HUES48 (cell line): Measurements from ENCODE around the gene CD86.
"Not testable (repeated sequence)": the region's sequence is repeated elsewhere in the genome, so short reads cannot be mapped to it uniquely, and the experiment has no call there.

Experiments
- H3K27ac ChIP-seq: one replicate; pipeline ENCODE4 v1.7.0; 2013; ENCODE audit warnings: low read depth, low read length, inconsistent platforms
- H3K27me3 ChIP-seq: 2 replicates; pipeline ENCODE4 v1.6.1; 2013; ENCODE audit warnings: mild to moderate bottlenecking, low read length; ENCODE audit not compliant: control insufficient read depth, insufficient read depth
- H3K36me3 ChIP-seq: 2 replicates; pipeline ENCODE4 v1.6.1; 2013; ENCODE audit warnings: low read length; ENCODE audit not compliant: control insufficient read depth, insufficient read depth
- H3K4me1 ChIP-seq: 2 replicates; pipeline ENCODE4 v1.6.1; 2013; ENCODE audit warnings: mild to moderate bottlenecking, low read length; ENCODE audit not compliant: control insufficient read depth, insufficient read depth
- H3K4me3 ChIP-seq: 2 replicates; pipeline ENCODE4 v1.5.1; 2013; ENCODE audit warnings: mild to moderate bottlenecking, low read depth, low read length
- H3K9ac ChIP-seq: 2 replicates; pipeline ENCODE4 v1.6.1; 2013; ENCODE audit warnings: mild to moderate bottlenecking, low read depth, low read length, moderate library complexity
- H3K9me3 ChIP-seq: 2 replicates; pipeline ENCODE4 v1.6.1; 2013; ENCODE audit warnings: low read length; ENCODE audit not compliant: control insufficient read depth, insufficient read depth

CD86 gene

DNA sequence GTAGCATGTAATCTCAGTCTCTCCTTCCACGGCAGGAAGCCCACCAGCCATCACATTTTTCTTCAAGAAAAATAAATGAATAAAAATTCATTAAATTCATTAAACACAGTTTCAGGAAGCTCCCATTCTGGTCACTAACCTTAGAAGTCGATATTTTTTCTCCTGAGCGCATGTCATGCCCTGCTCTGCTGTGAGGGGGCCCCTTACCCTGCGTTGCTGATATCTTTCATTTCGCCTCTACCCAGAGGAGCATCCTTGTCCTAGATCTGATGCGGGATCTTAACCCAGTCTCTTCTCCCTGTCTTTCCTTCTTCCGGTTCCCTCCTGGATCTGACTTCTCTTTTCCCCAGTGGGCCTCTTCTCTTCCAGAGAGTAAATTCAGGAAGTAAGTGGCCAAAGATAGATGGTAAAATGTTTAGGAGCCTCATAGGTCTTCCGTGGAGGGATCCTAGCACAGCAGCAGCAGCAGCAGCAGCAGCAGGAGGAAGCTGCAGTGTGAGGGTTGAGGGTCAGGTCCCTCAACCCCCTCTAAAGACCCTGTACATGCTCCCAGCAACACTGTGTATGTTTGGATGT is 31.7 kb upstream of the CD86 start:
- Histone ChIP-seq H3K9ac (no peak overlapping the region), H3K36me3 (no peaks in the 10 kb centered on the region), H3K4me1 (peaks cover 9% of the 10 kb centered on the region; the same call in 1 of the 2 replicates), H3K4me3 (no peak overlapping the region), H3K27me3 (0 out of 2 replicates have a peak, but pooled peaks cover 3% of the 10 kb centered on the region), H3K27ac (no peak overlapping the region), H3K9me3 (no peaks in the 10 kb centered on the region)

DNA sequence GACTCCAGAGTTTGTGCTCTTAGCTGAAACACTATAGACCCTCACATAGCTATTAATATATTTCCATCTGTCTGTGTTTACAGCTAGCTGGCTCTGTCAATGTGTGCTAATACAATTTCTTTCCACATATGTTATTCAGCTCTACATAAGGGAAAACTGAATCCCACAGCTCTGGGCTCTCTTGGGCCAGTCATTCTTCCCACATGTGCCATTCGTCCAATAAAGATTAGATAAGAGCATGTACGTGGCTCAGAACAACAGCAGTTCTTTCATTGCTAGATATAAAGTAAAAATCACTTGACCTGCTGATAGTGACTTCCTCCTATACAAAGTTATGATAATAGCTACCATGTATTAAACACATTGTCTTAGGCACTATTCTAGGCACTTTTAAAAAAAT is 30.4 kb upstream of the CD86 start:
- H3K27me3 ChIP-seq = 0 out of 2 replicates have a peak, but pooled peaks cover 3% of the 10 kb centered on the region
- H3K9me3 ChIP-seq = no peaks in the 10 kb centered on the region
- peaks cover 9% of the 10 kb centered on the region; the same call in 1 of the 2 replicates for H3K4me1 ChIP-seq
- no peak overlapping the region for H3K9ac ChIP-seq
- no peaks in the 10 kb centered on the region for H3K36me3 ChIP-seq
- H3K27ac ChIP-seq = no peak overlapping the region
- H3K4me3 ChIP-seq = no peak overlapping the region

DNA sequence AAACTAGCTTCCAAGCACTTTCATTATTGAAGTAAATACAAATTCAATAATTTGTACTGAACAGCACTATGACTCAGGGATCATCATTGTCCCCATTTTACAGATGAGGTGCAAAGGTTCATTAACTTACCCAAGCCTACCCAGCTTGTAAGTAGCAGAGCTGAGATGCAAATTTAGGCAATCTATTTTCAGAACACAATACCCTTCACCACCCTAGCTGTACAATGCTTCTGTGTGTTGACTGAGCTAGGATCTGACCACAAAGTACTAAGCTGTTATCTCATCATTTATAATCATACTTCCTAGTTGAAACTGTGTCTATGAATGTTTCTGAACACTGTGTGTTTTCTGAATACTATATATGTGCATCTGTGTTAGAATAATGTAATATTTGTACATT is 29.9 kb upstream of the CD86 start:
- H3K4me1 ChIP-seq = peaks cover 9% of the 10 kb centered on the region; the same call in 1 of the 2 replicates
- no peaks in the 10 kb centered on the region for H3K36me3 ChIP-seq
- 0 out of 2 replicates have a peak, but pooled peaks cover 3% of the 10 kb centered on the region for H3K27me3 ChIP-seq
- no peak overlapping the region for H3K4me3 ChIP-seq
- no peak overlapping the region for H3K27ac ChIP-seq
- no peaks in the 10 kb centered on the region for H3K9me3 ChIP-seq
- H3K9ac ChIP-seq = no peak overlapping the region

DNA sequence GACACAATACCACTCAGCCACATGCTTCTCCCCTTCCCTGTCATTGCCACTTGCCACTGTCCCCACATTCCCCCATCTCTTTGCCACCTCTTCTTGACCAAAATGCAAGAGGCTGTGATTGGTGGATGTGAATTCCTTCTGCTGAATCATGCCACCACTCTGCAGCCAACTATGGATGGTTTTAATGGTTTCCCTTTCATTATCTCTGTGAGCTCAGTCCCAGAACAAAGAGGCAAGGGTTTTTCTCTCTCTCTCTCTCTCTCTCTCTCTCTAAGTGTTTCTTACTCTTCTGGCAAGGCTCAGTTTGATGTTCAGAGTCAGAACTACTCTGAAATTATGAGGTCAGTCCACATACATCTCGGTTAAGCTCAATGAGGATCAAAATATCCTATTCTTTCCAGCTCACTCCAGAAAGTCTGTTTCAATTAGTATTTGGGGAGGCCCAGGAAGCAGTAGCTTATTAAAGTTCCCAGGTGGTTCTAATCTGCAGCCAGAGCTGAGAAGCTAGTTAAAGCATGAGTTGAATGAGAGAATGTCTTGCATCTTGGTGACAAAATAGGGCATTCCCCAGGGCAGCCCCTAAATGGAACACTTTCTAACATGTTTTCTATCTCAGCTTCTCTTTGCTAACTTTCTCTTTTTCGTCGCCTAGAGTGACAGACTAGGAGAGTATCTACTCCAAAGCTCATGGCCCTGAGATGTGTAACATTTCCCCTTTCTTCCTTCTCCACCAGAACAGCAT is 24.6 kb upstream of the CD86 start:
- no peaks in the 10 kb centered on the region for H3K9me3 ChIP-seq
- H3K4me1 ChIP-seq = no peaks in the 10 kb centered on the region
- H3K27me3 ChIP-seq = no peaks in the 10 kb centered on the region
- no peaks in the 10 kb centered on the region for H3K36me3 ChIP-seq
- no peak overlapping the region for H3K27ac ChIP-seq
- H3K9ac ChIP-seq = no peak overlapping the region
- H3K4me3 ChIP-seq = no peak overlapping the region

GRCh38 chr3:122031123-122031468 is 24.1 kb upstream of the CD86 start:
- H3K9me3 ChIP-seq = no peaks in the 10 kb centered on the region

DNA sequence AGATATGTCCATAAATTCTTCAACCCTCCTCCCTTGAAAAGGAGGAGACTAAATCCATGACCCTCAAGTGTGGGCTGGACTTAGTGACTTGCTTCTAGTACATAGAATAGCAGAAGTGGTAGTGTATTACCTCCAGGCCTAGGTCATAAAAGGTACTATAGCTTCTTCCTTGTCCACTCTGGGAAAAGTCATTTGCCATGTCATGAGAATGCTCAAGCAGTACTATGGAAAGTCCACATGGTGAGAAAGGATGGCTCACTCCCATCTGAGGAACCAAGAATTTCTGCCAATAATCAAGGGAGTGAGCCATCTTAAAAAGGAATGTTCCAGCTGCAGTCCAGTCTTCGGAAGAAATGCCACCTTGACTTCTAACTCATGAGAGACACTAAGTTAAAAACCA is 22.6 kb upstream of the CD86 start:
- no peaks in the 10 kb centered on the region for H3K27me3 ChIP-seq
- H3K4me1 ChIP-seq = no peaks in the 10 kb centered on the region
- no peaks in the 10 kb centered on the region for H3K36me3 ChIP-seq
- H3K27ac ChIP-seq = no peak overlapping the region
- H3K4me3 ChIP-seq = no peak overlapping the region
- no peak overlapping the region for H3K9ac ChIP-seq
- H3K9me3 ChIP-seq = peaks cover 11% of the 10 kb centered on the region

More at GRCh38 chr3:122031123-122031468, 24.1 kb upstream of the CD86 start:
- Histone ChIP-seq H3K36me3 (no peaks in the 10 kb centered on the region), H3K4me3 (no peak overlapping the region), H3K27ac (no peak overlapping the region), H3K9ac (no peak overlapping the region), H3K4me1 (no peaks in the 10 kb centered on the region), H3K27me3 (no peaks in the 10 kb centered on the region)

- Histone ChIP-seq H3K27ac (no peak overlapping the region), H3K4me3 (no peak overlapping the region), H3K4me1 (no peaks in the 10 kb centered on the region), H3K9me3 (peaks cover 16% of the 10 kb centered on the region), H3K9ac (no peak overlapping the region), H3K27me3 (no peaks in the 10 kb centered on the region), H3K36me3 (no peaks in the 10 kb centered on the region)
Observed at GRCh38 chr3:122033023-122033422, 22.1 kb upstream of the CD86 start.

DNA sequence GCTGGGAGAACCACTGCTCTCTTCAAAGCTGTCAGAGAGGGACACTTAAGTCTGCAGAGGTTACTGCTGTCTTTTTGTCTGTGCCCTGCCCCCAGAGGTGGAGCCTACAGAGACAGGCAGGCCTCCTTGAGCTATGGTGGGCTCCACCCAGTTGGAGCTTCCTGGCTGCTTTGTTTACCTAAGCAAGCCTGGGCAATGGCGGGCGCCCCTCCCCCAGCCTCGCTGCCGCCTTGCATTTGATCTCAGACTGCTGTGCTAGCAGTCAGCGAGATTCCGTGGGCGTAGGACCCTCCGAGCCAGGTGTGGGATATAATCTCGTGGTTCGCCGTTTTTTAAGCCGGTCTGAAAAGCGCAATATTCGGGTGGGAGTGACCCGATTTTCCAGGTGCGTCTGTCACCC is 7.9 kb upstream of the CD86 start:
- not testable (repeated sequence) for H3K27ac ChIP-seq, H3K4me3 ChIP-seq, H3K27me3 ChIP-seq, H3K9ac ChIP-seq, H3K4me1 ChIP-seq, H3K36me3 ChIP-seq, H3K9me3 ChIP-seq

GRCh38 chr3:122047773-122048172 is 7.4 kb upstream of the CD86 start:
- not testable (repeated sequence) for H3K4me3 ChIP-seq, H3K4me1 ChIP-seq, H3K9me3 ChIP-seq, H3K36me3 ChIP-seq, H3K27ac ChIP-seq, H3K27me3 ChIP-seq, H3K9ac ChIP-seq

DNA sequence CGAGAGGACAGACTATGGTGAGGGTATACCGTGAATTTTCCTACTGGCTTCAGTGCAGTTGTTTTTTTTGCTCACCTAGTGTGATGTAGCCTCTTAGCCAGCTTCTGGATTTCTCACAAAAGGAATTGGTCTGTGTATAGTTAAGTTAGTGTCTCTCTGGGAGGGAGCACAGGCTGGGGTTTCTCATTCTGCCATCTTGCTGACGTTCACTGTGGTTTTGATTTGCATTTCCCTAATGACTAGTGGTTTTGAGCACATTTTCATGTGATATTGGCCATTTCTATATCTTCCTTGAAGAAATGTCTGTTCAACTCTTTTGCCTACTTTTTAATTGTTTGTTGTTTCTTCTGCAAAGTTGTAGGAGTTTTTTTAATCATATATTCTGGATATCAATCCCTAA is 2.2 kb upstream of the CD86 start:
- Histone ChIP-seq H3K4me1 (peaks cover 4% of the 10 kb centered on the region; the same call in 1 of the 2 replicates), H3K27ac (no peak overlapping the region)

DNA sequence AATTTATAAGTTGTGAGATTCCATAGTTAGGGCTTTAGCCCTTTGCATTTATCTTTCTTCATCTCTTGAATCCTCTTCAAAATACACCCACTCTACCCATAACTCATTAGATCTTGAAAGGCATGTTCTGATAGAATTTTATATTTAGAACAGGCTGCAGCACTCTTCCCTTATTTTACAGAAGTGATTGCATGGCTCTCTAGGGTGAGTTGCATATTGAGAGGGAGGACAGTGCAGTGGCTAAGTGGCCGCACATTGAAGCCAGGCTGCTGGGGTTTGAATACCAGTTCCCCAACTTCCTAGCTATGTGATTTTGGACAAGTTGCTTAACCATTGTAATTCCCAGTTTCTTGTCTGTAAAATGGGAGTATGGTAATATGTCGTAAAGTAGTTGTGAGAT is 2.5 kb downstream of the CD86 start:
- Histone ChIP-seq H3K9ac (no peak overlapping the region), H3K27me3 (no peaks in the 10 kb centered on the region)

More for the DNA sequence above, 2.2 kb upstream of the CD86 start:
- Histone ChIP-seq H3K4me3 (no peak overlapping the region), H3K9me3 (peaks cover 3% of the 10 kb centered on the region; the same call in 1 of the 2 replicates), H3K9ac (no peak overlapping the region), H3K36me3 (no peaks in the 10 kb centered on the region), H3K27me3 (no peaks in the 10 kb centered on the region)

More for the DNA sequence above, 2.5 kb downstream of the CD86 start:
- no peaks in the 10 kb centered on the region for H3K9me3 ChIP-seq
- no peak overlapping the region for H3K27ac ChIP-seq
- H3K4me3 ChIP-seq = no peak overlapping the region
- H3K4me1 ChIP-seq = peaks cover 4% of the 10 kb centered on the region; the same call in 1 of the 2 replicates
- no peaks in the 10 kb centered on the region for H3K36me3 ChIP-seq
